Inflammatory macrophage (primary cell): ENCODE measurements around the gene NELFE.
"Not testable (repeated sequence)": the region's sequence is repeated elsewhere in the genome, so short reads cannot be mapped to it uniquely, and the experiment has no call there.

Experiments
- DNase-seq, 2 donors: peaks; one replicate each; pipeline ENCODE4 v3.0.0-alpha.2; 2020 to 2022

The NELFE gene

DNA sequence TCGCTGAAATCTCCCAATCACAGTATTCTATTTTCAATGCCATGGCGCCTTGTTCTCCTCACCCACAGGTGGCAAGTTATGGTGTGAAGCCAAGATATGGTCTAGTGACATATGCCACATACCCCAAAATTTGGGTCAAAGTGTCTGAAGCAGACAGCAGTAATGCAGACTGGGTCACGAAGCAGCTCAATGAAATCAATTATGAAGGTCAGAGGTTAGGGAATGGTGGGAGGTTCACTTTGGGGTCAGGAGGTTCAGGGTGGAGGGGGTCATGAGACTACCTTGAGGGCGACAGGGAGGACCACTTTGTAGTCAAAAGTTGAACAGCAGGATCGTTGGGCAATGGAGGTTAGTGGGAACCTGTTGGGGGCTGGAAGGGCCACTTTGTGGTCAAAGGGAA lies 10.5 kb downstream of the NELFE start:
- DNase-seq: no peak

DNA sequence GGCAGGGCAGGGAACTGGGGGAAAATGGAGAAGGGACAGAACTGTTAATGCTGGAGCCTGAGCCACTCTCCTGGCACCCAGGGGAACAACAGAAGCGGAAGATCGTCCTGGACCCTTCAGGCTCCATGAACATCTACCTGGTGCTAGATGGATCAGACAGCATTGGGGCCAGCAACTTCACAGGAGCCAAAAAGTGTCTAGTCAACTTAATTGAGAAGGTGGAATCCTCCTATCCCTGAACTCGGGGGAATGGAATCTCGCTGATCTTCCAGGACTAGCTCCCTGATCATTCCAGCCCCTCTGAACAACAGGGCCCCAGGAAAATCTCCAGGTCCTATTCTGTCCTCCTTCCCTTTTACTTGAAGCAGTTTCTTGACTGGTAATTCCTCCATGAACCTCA lies 10.9 kb downstream of the NELFE start:
- no peak for DNase-seq

DNA sequence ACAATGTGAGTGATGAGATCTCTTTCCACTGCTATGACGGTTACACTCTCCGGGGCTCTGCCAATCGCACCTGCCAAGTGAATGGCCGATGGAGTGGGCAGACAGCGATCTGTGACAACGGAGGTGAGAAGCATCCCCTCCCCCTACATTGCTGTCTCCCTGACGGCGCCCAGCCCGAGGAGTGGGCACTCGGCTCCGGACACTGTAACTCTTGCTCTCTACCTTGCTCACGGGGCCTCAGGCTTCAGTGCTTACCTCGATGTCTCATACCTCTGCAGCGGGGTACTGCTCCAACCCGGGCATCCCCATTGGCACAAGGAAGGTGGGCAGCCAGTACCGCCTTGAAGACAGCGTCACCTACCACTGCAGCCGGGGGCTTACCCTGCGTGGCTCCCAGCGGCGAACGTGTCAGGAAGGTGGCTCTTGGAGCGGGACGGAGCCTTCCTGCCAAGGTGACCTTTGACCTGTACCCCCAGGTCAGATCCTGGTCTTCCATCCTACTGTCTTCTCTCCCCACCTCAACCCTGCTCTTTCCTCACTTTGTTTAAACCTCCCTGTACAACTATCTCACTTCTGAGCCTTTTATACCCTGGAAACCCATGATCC lies 11.6 kb downstream of the NELFE start:
- DNase-seq: no peak

DNA sequence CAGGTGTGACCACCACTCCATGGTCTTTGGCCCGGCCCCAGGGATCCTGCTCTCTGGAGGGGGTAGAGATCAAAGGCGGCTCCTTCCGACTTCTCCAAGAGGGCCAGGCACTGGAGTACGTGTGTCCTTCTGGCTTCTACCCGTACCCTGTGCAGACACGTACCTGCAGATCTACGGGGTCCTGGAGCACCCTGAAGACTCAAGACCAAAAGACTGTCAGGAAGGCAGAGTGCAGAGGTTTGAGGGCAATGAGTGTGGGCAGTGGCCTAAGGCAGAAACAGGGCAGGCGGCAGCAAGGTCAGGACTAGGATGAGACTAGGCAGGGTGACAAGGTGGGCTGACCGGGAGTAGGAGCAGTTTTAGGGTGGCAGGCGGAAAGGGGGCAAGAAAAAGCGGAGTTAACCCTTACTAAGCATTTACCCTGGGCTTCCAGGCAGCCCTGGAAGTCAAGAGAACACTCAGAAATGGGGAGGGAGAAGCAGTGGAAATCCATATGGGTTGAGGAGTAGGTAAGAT lies 12.3 kb downstream of the NELFE start:
- DNase-seq: no peak

DNA sequence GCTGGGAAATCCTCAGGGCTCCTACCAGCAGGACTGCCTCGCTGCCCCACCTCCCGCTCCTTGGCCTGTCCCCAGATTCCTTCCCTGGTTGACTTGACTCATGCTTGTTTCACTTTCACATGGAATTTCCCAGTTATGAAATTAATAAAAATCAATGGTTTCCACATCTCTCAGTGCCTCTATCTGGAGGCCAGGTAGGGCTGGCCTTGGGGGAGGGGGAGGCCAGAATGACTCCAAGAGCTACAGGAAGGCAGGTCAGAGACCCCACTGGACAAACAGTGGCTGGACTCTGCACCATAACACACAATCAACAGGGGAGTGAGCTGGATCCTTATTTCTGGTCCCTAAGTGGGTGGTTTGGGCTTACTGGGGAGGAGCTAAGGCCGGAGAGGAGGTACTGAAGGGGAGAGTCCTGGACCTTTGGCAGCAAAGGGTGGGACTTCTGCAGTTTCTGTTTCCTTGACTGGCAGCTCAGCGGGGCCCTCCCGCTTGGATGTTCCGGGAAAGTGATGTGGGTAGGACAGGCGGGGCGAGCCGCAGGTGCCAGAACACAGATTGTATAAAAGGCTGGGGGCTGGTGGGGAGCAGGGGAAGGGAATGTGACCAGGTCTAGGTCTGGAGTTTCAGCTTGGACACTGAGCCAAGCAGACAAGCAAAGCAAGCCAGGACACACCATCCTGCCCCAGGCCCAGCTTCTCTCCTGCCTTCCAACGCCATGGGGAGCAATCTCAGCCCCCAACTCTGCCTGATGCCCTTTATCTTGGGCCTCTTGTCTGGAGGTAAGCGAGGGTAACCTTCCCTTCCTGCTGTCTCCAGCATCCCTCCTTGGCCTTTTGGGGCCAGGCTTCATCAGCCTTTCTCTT lies 13.0 kb downstream of the NELFE start, which contains the start of gene CFB:
Gene CFB (plus strand): TSS at position 589 of the 863 bp plus-strand sequence. CDS start 127 bp downstream, at position 716.
- DNase-seq: peak; percentile 45 to 71

DNA sequence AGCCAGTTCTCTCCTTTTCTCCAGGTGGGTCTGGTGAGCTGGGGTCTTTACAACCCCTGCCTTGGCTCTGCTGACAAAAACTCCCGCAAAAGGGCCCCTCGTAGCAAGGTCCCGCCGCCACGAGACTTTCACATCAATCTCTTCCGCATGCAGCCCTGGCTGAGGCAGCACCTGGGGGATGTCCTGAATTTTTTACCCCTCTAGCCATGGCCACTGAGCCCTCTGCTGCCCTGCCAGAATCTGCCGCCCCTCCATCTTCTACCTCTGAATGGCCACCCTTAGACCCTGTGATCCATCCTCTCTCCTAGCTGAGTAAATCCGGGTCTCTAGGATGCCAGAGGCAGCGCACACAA lies 13.6 kb downstream of the NELFE start:
- DNase-seq: no peak

DNA sequence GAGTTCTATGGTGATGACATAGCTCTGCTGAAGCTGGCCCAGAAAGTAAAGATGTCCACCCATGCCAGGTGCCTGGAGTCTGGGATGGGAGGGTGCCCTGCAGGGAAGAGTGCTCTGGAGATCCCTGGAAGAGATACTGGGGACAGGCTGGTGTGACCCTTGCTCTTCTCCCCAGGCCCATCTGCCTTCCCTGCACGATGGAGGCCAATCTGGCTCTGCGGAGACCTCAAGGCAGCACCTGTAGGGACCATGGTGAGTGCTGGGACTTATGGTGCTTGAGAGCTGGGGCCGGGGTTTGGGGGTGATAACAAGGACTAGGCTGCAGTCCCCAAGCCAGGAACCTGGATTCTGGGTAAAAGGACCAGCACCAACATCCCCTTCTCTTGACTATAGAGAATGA lies 15.0 kb downstream of the NELFE start:
- DNase-seq: no peak

DNA sequence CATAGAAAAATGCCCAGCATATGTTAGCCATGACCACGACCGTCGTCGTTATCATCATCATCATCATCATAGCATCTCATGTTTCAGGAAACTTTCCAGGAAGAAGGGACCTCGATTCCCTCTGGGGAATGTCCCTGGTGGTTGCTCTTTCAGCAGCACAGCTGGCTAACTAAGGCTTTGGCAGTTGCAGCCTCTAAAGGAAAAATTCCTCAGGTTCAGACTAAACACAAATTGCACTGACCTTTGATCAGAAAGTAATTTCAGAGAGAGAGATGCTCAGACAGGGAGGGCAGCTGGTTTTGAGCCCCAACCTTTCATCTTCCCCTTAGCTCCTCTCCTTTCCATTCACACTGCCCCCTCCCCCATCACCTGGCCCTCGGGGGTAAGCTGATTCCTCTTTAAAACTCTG lies 18.5 kb downstream of the NELFE start:
- DNase-seq: no peak

DNA sequence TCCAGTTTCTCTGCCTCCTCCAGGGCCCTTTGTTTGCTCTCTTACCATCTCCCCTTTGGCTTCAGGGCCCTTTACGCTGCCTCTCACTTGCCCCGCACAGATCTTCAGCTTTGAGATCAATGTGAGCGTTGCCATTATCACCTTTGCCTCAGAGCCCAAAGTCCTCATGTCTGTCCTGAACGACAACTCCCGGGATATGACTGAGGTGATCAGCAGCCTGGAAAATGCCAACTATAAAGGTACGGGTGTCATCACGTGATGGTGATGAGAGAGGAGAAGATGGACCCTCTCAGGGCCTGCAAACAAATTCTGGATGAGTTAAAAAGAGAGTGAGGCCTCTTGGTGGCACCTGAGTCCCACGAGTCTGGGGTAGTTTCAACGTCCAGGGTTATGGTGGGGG lies 22.9 kb downstream of the NELFE start:
- DNase-seq: no peak

DNA sequence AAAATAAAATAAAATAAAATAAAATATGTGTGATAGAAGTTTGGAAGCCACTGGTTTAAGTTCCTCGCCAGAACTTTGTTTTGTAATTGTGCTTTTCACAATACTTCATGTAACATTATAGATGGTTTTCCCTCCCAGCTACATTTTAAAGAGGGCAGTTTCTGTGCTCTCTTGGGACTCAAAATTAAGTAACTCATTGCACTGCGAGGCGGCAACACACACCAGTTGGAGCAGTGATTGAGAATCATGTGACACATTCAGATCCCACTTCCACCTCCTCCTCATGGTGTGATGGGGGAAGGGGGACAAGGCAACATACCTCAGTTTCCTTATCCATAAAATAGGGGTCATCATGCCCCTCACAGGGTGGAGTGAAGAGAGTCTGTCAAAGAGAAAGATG lies 23.8 kb downstream of the NELFE start:
- peak; percentile 47 to 59 for DNase-seq

DNA sequence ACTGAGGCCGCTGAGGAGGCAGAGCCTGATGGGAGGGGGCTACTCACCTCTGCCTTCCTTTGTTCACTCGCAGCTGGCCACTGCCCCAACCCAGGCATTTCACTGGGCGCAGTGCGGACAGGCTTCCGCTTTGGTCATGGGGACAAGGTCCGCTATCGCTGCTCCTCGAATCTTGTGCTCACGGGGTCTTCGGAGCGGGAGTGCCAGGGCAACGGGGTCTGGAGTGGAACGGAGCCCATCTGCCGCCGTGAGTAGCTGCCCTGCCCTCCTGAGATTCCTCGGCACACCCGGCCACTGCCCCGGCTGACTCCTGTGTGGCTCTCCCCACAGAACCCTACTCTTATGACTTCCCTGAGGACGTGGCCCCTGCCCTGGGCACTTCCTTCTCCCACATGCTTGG lies 25.2 kb downstream of the NELFE start:
- DNase-seq: no peak

DNA sequence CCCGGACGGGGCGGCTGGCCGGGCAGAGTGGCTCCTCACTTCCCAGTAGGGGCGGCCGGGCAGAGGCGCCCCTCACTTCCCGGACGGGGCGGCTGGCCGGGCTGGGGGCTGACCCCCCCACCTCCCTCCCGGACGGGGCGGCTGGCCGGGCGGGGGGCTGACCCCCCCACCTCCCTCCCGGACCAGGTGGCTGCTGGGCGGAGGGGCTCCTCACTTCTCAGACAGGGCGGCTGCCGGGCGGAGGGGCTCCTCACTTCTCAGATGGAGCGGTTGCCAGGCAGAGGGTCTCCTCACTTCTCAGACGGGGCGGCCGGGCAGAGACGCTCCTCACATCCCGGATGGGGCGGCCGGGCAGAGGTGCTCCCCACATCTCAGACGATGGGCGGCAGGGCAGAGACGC lies 26.6 kb downstream of the NELFE start:
- not testable (repeated sequence) for DNase-seq

DNA sequence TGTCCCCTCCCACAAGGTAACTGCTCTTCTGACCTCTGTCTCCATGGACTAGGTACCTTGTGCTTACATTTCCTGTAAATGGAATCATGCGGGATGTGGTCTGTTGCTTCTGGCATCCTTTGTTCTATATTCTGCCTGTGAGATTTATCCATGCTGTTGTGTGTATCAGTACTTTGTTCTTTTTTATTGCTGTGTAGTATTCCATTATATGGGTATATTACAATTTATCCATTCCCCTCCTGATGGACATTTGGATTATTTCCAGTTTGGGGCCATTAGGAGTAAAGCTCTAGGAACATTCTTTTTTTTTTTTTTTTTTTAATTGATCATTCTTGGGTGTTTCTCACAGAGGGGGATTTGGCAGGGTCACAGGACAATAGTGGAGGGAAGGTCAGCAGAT lies 27.8 kb downstream of the NELFE start:
- DNase-seq: no peak

DNA sequence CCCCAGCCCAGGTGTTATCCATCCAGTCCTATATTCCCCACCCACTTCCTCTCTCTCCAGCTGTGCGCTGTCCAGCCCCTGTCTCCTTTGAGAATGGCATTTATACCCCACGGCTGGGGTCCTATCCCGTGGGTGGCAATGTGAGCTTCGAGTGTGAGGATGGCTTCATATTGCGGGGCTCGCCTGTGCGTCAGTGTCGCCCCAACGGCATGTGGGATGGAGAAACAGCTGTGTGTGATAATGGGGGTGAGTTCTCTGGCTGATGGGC lies 30.2 kb downstream of the NELFE start:
- no peak for DNase-seq

DNA sequence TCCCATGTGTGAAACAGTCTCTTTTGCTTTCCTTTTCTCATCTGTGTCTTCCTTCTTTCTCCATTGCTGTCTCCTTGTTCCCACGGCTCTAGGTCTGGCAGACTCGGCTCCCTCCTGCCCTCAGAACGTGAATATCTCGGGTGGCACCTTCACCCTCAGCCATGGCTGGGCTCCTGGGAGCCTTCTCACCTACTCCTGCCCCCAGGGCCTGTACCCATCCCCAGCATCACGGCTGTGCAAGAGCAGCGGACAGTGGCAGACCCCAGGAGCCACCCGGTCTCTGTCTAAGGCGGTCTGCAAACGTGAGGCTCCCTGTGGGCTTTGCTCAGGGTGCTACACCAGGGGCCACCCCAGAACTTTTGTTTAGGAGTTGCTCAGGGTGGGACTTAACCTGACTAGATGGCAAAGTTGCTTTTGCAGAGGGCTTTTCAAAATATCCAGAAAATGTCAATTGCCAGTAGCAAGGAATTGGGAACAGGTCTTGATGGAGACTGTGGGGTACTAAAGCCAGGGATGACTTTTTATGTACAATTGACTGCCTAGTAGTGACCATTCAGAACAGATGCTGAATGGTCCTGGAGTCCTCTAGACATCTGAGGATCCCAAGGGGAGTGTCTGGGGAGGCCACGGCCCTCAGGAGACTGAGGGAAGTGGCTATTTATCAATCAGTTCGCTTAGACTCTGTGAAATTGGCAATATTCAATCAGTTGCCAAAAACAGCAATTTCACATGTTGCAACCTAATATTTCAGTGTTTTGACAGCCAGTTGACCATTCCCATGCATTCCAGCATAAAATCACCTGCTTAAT lies 30.7 kb downstream of the NELFE start:
- DNase-seq: no peak

DNA sequence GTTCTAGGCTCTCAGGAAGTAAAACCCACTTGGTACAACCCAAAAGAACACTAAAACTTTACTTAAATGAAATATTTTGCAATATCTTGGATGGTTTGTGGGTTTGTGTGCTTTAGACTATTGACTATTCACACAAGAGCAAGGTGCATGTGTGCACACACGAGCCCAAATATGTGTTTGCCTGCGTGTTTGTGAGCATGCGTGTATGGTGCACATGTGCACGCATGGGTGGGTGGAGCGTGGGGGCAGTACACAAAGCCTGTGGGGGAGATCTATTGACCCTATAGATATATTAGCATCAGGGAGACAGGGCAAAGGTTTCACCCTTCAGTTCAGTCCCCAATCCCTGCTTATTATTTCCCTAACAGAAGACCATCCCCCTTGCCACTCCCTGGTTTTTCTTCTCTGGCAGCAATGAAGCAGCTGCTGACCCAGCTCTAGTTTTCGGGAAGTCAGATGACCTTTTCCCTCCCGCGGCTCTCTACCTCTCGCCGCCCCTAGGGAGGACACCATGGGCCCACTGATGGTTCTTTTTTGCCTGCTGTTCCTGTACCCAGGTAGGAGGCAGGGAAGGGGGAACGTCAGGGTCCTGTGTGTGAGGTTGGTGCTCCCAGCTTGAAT lies 31.4 kb downstream of the NELFE start, which contains the start of gene C2:
Gene C2 (plus strand): TSS at position 476 of the 621 bp plus-strand sequence. CDS start 36 bp downstream, at position 512.
- peak in 1 of 2 donors; percentile 5 for DNase-seq

DNA sequence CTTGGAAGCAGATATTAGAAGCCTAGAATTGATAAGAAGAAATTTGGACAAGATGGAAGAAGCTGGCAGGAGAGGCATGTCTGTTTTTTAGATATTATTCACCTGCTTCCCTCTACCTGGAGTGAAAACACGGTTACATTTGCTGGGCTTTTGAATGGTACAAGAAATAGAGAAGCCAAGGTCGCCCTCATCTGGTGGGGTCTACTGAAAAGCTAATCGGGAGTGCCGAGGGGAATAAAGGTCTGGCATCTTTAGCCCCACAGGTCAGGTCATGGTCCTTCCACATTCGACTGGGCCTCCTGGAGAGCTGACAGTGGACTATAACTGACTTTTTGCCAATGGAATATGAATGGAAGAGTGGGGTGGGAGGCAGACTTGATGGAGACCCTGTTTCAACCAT lies 35.8 kb downstream of the NELFE start:
- peak in 1 of 2 donors; percentile 41 for DNase-seq

DNA sequence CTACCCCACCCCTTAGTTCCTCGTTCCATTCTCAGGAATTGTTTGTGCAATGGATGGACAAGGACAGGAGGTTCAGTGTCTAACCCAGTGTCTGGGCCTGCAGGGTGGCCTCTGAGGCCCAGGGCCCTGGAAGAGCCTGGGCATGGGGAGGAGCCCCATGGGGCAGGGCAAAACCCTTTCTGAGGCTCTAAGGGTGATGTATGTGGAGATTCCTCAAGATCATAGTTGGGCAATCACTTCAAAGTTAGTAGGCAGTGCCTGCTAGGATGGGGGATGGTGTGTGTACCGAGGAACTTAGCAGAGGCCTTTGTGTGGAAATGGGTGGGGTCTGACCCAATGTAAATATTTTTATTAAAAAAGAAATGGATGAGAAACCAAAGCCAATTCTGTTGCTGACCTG lies 38.0 kb downstream of the NELFE start:
- peak; percentile 64 to 74 for DNase-seq

DNA sequence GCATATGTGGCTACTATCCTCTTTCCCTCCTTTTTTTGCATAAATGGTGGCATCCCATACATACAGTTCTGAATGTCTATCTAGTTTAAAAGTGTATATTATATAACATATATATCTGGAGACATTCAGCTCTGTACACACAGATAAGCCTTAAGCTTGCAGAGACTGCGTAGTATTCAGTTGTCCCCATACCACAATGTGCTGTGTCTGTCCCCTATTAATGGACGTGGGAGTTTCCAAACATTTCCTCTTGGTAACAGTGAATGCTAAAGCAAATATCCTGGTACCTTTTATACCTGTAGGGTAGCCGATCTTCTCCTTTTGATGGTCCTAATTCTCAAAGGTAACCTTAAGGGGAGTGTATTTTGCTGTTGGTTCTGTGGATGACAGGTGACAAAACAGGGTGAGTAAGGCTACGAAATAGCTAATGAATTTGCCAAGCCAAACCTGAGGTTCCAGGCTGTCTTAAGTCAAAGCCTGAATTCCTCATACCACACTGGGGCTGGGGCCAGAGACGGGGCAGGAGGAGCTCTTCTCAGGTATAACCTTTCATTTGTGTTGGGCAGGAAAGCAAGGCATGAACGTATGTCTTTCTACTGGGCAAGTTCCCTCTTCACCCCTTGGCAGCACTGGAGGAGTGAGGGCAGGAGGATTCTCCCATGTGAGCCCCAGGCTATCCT lies 39.0 kb downstream of the NELFE start:
- DNase-seq: no peak

DNA sequence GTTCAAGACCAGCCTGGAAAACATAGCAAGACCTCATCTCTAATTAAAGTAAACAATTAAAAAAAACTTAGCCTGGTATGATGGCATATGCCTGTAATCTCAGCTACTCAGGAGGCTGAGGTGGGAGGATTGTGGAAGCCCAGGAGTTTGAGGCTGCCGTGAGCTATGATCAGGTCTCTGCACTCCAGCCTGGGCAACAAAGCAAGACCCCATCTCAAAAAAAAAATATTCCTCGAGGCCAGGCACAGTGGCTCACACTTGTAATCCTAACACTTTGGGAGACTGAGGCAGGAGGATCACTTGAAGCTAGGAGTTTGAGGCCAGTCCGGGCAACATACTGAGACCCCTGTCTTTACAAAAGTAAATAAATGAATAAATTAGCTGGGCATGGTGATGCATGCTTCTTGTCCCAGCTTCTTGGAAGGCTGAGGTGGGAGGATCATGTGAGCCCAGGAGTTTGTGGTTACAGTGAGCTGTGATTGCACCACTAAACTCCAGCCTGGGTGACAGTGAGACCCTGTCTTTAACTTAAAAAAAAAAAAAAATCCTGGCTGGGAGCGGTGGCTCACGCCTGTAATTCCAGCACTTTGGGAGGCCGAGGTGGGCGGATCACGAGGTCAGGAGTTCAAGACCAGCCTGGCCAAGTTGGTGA lies 40.6 kb downstream of the NELFE start:
- peak; percentile 62 to 81 for DNase-seq

DNA sequence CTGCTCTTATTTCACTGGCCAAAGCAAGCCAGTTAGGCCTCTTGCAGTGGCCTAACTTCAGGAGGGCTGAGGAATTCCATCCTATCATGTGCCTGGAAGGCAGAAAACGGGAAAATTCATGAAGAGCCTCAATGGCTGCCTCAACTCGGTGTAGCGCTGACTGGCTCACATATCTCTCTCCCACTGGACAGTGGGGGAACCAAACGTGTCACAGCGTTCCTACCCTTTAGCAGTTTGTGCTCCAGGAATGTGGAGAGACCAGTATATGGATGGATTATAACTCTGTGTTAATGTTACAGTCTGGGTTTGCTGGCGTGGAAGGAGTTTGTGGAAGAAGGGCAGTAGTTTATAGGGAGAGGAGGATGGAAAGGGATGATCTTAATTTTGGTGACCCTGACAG lies 43.0 kb downstream of the NELFE start:
- DNase-seq: no peak

DNA sequence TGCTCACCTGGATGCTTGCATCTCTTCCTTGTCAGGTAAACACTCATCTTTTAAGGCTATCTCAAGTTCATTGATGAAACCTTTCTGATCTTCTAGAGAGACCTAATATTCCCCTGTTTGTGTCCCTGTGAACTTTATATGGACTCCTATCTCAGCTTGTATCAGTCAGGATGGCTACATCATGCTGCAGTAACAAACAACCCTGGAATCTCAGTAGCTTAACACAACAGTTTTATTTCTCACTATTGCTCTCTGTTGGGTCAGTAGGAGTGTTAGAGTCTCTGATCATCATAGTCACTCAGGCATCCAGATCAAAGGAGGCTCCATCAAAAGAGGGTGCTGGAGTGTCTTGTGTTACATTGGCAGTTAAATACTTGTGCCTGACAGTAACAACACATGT lies 43.4 kb downstream of the NELFE start:
- DNase-seq: no peak
